GM18511 (cell line): ENCODE measurements around the gene LDLRAD4.

Experiments used
- ATAC-seq: cut with Tn5 transposase; IDR thresholded peaks from one replicate; pipeline ENCODE4 v1.9.1; 2021; ENCODE audit warnings: mild to moderate bottlenecking, moderate library complexity; ENCODE audit not compliant: unreplicated experiment

LDLRAD4 gene

GRCh38 chr18:13635046-13635445 is 416.5 kb downstream of the LDLRAD4 start:
- ATAC-seq = no peak

- ATAC-seq = no peak
Observed at GRCh38 chr18:13638719-13639595, 420.4 kb downstream of the LDLRAD4 start.

DNA sequence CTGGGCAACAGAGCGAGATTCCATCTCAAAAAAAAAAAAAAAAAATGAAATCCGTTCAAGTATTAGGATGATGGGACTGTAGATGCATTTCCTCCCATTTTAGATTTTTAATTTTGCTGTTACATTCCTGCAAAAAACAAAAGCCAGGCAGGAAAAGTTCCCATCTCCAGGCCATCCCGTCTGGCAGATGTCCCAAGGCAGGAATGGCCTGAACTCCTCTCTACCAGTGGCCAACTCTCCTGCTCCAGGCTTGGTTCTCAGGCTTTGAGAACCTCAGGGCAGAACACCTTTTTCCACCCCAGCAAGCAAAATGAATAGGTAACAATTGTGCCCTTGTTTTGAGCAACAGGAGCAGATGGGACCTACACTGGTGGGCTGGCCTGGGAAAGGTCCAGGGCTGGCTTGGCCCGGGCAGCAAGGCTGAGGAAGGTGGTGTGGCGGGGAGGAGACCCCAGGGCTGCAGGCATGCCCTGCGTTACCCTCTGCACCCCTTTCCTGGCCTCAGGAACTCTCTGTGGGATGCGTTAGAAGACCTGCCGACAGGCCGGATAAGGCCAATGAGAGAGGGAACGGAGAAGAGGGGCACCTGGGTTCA is 421.8 kb downstream of the LDLRAD4 start:
- ATAC-seq = no peak

DNA sequence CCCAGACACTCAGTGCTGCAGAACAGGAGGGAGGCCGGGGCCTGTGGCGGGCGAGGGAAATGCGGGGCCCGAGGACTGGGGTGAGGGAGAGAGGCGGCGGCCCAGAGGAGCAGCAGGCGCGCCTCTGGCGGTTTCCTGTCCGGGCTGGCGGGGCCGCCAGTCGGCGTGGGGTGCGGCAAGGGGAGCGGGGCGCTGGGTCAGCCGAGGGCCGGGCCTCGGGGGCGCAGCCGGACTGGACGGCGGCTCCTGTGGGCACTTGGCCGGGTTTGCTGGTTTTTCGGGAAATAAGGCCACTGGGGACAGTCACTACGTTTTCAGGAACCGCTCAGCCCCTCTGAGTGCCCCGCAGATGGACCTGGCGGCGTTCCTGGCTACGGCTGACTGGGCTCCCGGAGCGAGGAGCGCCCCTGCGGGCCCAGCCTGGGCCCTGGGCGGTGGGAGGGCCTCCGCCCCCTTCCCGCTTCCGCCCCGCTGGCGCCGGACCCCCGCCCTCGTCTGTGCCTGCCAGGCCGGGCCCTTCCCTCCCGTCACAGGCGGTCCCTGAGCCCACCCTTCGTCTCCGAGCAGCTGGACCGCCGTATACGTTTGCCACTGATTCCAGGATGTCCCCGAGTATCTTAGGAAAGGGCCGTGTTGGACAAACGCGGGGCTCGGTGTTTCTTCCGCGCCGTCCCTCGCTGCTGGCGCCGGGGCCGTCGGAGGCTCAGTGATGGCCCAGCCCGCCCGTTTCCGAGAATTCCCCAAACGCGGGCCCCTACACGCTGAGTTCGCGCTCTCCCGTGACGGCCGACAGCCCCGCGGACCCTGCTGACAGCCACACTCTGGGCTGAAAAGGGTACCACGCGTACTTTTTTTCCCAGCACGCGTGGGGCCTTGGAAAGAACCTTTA is 423.2 kb downstream of the LDLRAD4 start:
- ATAC-seq = no peak

GRCh38 chr18:13642440-13642827 is 423.9 kb downstream of the LDLRAD4 start:
- no peak for ATAC-seq

GRCh38 chr18:13643261-13643751 is 424.7 kb downstream of the LDLRAD4 start:
- no peak for ATAC-seq

- no peak for ATAC-seq
Observed at GRCh38 chr18:13645093-13645492, 426.5 kb downstream of the LDLRAD4 start.

GRCh38 chr18:13646633-13647032 is 428.1 kb downstream of the LDLRAD4 start:
- ATAC-seq = no peak

DNA sequence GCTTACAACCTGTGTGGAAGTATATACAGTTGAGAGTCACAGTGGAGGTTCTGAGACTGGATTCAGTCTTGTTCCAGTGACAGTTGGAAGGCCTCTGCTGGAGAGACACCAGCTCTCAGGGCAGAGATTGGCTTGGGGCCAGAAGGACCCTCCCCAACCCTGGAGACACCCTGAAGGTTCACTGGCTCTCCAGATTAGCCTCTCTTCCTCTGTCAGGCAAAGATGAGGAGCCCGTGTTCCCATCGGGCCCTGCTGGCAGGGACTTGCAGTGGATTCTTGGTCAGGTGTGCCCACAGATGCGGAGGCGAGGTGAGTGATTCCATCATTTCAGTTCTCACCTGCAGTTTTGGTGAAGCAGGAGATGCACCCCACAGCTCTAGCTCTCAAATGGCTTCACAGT is 429.2 kb downstream of the LDLRAD4 start:
- ATAC-seq = no peak

- no peak for ATAC-seq
Observed at GRCh38 chr18:13649397-13650390, 431.1 kb downstream of the LDLRAD4 start.

DNA sequence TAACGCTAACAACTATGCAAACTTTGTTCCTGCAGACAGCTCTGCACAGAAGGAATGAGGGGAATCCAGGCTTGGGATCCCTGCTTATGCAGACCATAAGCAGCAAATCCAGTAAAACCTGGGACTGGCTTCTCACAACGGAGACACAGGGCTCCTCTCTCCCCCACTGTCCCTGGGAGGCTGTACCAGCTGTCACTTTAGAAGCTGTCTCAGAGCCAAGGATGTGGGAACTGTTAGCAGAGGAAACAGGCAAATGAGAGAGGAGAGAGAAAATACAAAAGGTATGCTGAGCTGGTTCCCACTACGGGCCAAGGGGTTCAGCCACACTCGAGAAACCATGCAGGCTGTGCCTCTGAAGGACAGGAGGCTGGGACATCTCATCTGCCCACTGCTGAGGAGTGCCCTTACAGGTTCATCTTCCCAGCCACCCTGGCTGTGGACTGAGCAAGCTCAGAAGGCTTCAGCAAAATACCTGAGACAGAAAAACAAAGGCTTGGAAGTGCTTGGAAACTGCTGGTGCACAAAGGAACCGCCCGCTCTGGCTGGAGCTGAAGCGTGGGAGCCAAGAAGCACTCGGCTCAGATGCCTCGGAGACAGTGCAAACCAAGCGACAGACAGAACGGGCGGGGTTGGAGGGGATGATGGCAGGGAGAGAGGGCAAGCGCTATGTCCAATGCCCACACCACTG is 435.3 kb downstream of the LDLRAD4 start:
- ATAC-seq = no peak

GRCh38 chr18:13657974-13658373 is 439.4 kb downstream of the LDLRAD4 start:
- no peak for ATAC-seq

GRCh38 chr18:13658436-13659204 is 440.1 kb downstream of the LDLRAD4 start:
- ATAC-seq = no peak

DNA sequence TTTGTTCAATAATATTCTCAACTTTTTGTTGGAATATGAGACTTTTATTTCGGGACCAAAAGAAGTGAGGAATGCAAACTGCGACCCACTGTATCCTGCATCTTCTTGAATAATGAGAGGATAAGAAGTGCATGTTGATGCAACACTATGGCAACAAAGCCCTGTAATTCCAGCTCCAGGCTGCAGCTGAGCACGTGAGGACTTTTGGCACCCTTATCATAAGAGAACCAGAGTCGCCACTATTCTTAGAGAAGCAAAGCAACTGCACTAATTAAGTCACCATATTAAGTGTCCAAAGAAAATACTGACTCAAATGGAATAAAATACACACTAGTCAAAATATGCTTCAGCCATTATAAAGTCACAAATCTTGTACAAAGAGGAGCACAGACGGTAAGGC is 441.9 kb downstream of the LDLRAD4 start:
- no peak for ATAC-seq

DNA sequence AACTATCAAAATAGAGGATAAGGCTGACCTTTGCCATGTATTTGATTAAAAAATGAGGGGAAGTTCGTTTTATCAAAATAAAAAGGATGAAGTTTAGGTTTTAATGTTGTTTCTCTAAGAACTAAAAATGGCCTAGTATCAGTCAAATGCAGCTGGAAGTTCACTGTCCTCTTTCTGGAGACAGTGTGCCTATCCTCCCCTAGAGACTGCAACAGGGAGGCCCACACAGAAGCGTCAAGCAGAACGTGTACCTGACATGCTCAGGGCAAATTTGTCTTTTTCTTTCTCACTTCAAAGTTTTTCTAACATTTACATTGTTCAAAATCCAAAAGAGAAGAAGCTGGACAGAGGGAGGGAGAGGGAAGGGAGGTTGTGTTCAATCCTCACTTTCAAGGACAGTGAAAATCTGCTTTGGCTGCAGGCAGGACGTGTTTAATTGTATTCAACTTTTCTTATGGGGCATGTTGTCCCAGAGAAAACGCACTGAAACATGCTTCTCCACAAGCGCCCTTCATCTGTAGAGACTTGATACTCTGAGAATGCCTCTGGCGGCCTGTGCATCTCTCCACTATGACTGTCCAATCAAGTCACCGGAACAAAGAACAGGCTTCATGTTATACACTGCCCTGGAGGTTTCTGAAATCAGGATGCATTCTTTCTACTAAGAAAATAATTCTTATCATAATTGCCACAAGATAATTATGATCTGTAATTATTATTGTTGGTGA is 442.7 kb downstream of the LDLRAD4 start:
- no peak for ATAC-seq

GRCh38 chr18:13661779-13662256 is 443.3 kb downstream of the LDLRAD4 start:
- ATAC-seq = no peak

DNA sequence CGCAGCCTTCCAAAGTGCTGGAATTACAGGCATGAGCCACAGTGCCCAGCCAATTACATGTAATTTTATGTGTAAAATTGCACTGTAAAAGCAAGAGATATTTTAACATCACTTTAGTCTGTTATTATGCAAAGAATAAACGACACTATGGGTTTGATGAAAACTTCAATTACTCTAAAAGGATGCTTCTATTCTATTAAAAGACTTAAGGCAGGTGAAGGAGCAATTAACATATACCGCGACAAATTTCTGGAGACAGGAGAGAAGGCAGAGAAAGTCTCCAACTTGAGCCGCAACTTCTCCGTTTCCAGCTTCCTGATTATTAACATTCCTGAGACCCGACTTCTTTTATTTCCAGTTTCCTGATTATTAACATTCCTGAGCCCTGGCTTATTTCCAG is 454.1 kb downstream of the LDLRAD4 start:
- no peak for ATAC-seq

DNA sequence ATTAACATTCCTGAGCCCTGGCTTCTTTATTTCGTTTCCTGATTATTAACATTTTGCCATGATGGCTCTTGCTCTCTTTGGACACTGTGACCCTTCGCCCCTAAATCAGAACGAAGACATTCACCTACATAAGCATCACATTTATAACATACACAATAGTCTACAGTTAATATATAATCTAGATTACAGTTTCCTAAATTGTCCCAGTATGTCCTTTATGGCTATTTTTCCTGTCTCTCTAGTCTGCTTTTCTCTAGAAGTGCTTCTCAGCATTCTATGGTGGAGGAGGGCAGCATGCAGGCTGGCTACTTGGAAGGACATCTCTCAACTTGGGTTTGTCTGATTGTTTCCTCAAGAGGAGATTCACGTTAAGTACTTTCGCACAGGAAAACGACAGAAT is 457.9 kb downstream of the LDLRAD4 start:
- ATAC-seq = no peak
